ENCODE results near the gene CTSS.
"Not testable (repeated sequence)": the region's sequence is repeated elsewhere in the genome, so short reads cannot be mapped to it uniquely, and the experiment has no call there.

Gene CTSS

GRCh38 chr1:150765296-150765976 lies at the start of gene CTSS:
Gene CTSS, minus strand, starts transcription at chr1:150765778. Its CDS starts 1,015 bp downstream, at chr1:150764763.
- in situ Hi-C loops (cut with MboI; ENCODE audit: low sequenced_read_pairs), result no loop called here

GRCh38 chr1:150813028-150813707 lies 47.6 kb upstream of the CTSS start:
- in situ Hi-C loops (cut with MboI; ENCODE audit: low sequenced_read_pairs), result no loop called here

GRCh38 chr1:150810958-150811659 lies 45.5 kb upstream of the CTSS start:
- in situ Hi-C loops (cut with MboI; ENCODE audit: low sequenced_read_pairs), result no loop called here

GRCh38 chr1:150809651-150810050 lies 44.1 kb upstream of the CTSS start:
- in situ Hi-C loops (cut with MboI; ENCODE audit: low sequenced_read_pairs), result no loop called here

GRCh38 chr1:150808846-150809245 lies 43.3 kb upstream of the CTSS start:
- in situ Hi-C loops (cut with MboI; ENCODE audit: low sequenced_read_pairs), result no loop called here

GRCh38 chr1:150808121-150808520 lies 42.5 kb upstream of the CTSS start, which contains the start of gene CTSK:
Gene CTSK, minus strand, starts transcription at chr1:150808260. Its CDS starts 1,455 bp downstream, at chr1:150806805.
- in situ Hi-C loops (cut with MboI; ENCODE audit: low sequenced_read_pairs), result no loop called here

- in situ Hi-C loops (cut with MboI; ENCODE audit: low sequenced_read_pairs), result no loop called here
Measured at GRCh38 chr1:150807249-150808023, 41.9 kb upstream of the CTSS start.

GRCh38 chr1:150805899-150806298 lies 40.3 kb upstream of the CTSS start:
- in situ Hi-C loops (cut with MboI; ENCODE audit: low sequenced_read_pairs), result no loop called here

- in situ Hi-C loops (cut with MboI; ENCODE audit: low sequenced_read_pairs), result no loop called here
Measured at GRCh38 chr1:150804671-150805070, 39.1 kb upstream of the CTSS start.

GRCh38 chr1:150799089-150799488 lies 33.5 kb upstream of the CTSS start:
- in situ Hi-C loops (cut with MboI; ENCODE audit: low sequenced_read_pairs), result no loop called here

GRCh38 chr1:150798525-150798924 lies 32.9 kb upstream of the CTSS start:
- in situ Hi-C loops (cut with MboI; ENCODE audit: low sequenced_read_pairs), result no loop called here

- in situ Hi-C loops (cut with MboI; ENCODE audit: low sequenced_read_pairs), result no loop called here
Measured at GRCh38 chr1:150796374-150796773, 30.8 kb upstream of the CTSS start.

GRCh38 chr1:150793778-150794177 lies 28.2 kb upstream of the CTSS start:
- in situ Hi-C loops (cut with MboI; ENCODE audit: low sequenced_read_pairs), result not testable (repeated sequence)

- in situ Hi-C loops (cut with MboI; ENCODE audit: low sequenced_read_pairs), result no loop called here
Measured at GRCh38 chr1:150793221-150793620, 27.6 kb upstream of the CTSS start.

GRCh38 chr1:150791585-150791984 lies 26.0 kb upstream of the CTSS start:
- in situ Hi-C loops (cut with MboI; ENCODE audit: low sequenced_read_pairs), result no loop called here

GRCh38 chr1:150789396-150789795 lies 23.8 kb upstream of the CTSS start:
- in situ Hi-C loops (cut with MboI; ENCODE audit: low sequenced_read_pairs), result no loop called here

GRCh38 chr1:150788946-150789345 lies 23.4 kb upstream of the CTSS start:
- in situ Hi-C loops (cut with MboI; ENCODE audit: low sequenced_read_pairs), result no loop called here

- in situ Hi-C loops (cut with MboI; ENCODE audit: low sequenced_read_pairs), result no loop called here
Measured at GRCh38 chr1:150787455-150787854, 21.9 kb upstream of the CTSS start.

- in situ Hi-C loops (cut with MboI; ENCODE audit: low sequenced_read_pairs), result no loop called here
Measured at GRCh38 chr1:150780510-150780909, 14.9 kb upstream of the CTSS start.

GRCh38 chr1:150778409-150778808 lies 12.8 kb upstream of the CTSS start:
- in situ Hi-C loops (cut with MboI; ENCODE audit: low sequenced_read_pairs), result no loop called here

- in situ Hi-C loops (cut with MboI; ENCODE audit: low sequenced_read_pairs), result no loop called here
Measured at GRCh38 chr1:150777544-150777943, 12.0 kb upstream of the CTSS start.
